IMR-90 (cell line): ENCODE data around the gene TNKS1BP1. TPM values are rescaled to one million over a fixed set of nuclear protein-coding genes. Genes with fewer than 3 reads are reported as not detected.

ENCODE experiments used
- ATAC-seq: fragments of 200-7000 bp; cut with Tn5 transposase; 2 replicates; pipeline ENCODE4 v1.9.1; 2020; ENCODE audit warnings: low read depth, mild to moderate bottlenecking, moderate library complexity
- BruUV-seq: library from RNA; stranded (reverse); fragments of 400-500 nt; replicated peaks from 2 replicates; lab custom pipeline; 2021; lab: Mats Ljungman, UMichigan
- CTCF ChIA-PET: fragments of 300-600 bp; formaldehyde crosslinking; extraction: SDS; loops from one replicate; lab custom pipeline; 2021; ENCODE audit warnings: antibody characterized with exemption; lab: Yijun Ruan, JAX
- POLR2A ChIA-PET: fragments of 300-600 bp; sonication (Branson Sonifier 250); formaldehyde crosslinking; loops from one replicate; lab custom pipeline; 2022; ENCODE audit warnings: antibody characterized with exemption; ENCODE audit not compliant: unreplicated experiment; lab: Charles Lee
- DNase-seq: peaks from one replicate; pipeline ENCODE4 v3.0.0; 2013
- H2AFZ ChIP-seq: replicated peaks from 2 replicates; pipeline ENCODE3; 2013; ENCODE audit warnings: low read length, mild to moderate bottlenecking; ENCODE audit not compliant: poor library complexity
- H2AK5ac ChIP-seq: 2 replicates; pipeline ENCODE4 v1.6.1; 2013; ENCODE audit warnings: low read depth, low read length, inconsistent platforms
- H2AK9ac ChIP-seq: replicated peaks from 2 replicates; pipeline ENCODE3; 2013; ENCODE audit warnings: mild to moderate bottlenecking, low read depth, low read length, moderate library complexity; ENCODE audit not compliant: poor library complexity
- H2BK120ac ChIP-seq: 2 replicates; pipeline ENCODE4 v1.6.1; 2013; ENCODE audit warnings: low read depth, low read length, inconsistent platforms
- H2BK15ac ChIP-seq: 3 replicates; pipeline ENCODE4 v1.6.1; 2013; ENCODE audit warnings: low read depth, low read length, inconsistent platforms
- H2BK20ac ChIP-seq: 2 replicates; pipeline ENCODE4 v1.6.1; 2013; ENCODE audit warnings: low read depth, mild to moderate bottlenecking, inconsistent platforms, low read length, moderate library complexity
- H2BK5ac ChIP-seq: 2 replicates; pipeline ENCODE4 v1.6.1; 2013; ENCODE audit warnings: mild to moderate bottlenecking, low read depth, low read length, inconsistent platforms; ENCODE audit not compliant: poor library complexity, severe bottlenecking
- H3K14ac ChIP-seq: replicated peaks from 2 replicates; pipeline ENCODE4 v1.6.1; 2013; ENCODE audit warnings: low read depth, low read length, inconsistent platforms
- H3K18ac ChIP-seq: 2 replicates; pipeline ENCODE4 v1.6.1; 2013; ENCODE audit warnings: low read depth, low read length, control low read depth
- H3K23ac ChIP-seq: 2 replicates; pipeline ENCODE4 v1.6.1; 2013; ENCODE audit warnings: low read depth, low read length, inconsistent platforms
- H3K27ac ChIP-seq: 2 replicates; pipeline ENCODE4 v1.5.1; 2013; ENCODE audit warnings: mild to moderate bottlenecking, control low read depth, low read length; ENCODE audit not compliant: insufficient read depth
- H3K27me3 ChIP-seq: 2 replicates; pipeline ENCODE4 v1.6.1; 2013; ENCODE audit warnings: low read length; ENCODE audit not compliant: control insufficient read depth, insufficient read depth
- H3K36me3 ChIP-seq: 2 replicates; pipeline ENCODE4 v1.6.1; 2013; ENCODE audit warnings: low read length, mixed read lengths; ENCODE audit not compliant: control insufficient read depth, insufficient read depth
- H3K4ac ChIP-seq: 2 replicates; pipeline ENCODE4 v1.6.1; 2013; ENCODE audit warnings: low read depth, low read length, inconsistent platforms
- H3K4me1 ChIP-seq: 2 replicates; pipeline ENCODE4 v1.6.1; 2013; ENCODE audit warnings: low read length, mixed read lengths; ENCODE audit not compliant: control insufficient read depth, insufficient read depth
- H3K4me2 ChIP-seq: 2 replicates; pipeline ENCODE4 v1.6.1; 2013; ENCODE audit warnings: low read depth, mild to moderate bottlenecking, control low read depth, low read length, moderate library complexity
- H3K4me3 ChIP-seq: 2 replicates; pipeline ENCODE4 v1.5.1; 2013; ENCODE audit warnings: low read depth, mild to moderate bottlenecking, control low read depth, low read length, moderate library complexity; ENCODE audit not compliant: insufficient read depth
- H3K56ac ChIP-seq: 2 replicates; pipeline ENCODE4 v1.6.1; 2013; ENCODE audit warnings: low read length, inconsistent platforms; ENCODE audit not compliant: insufficient read depth; ENCODE audit errors: extremely low read depth
- H3K79me1 ChIP-seq, 2 experiments: 2 replicates each; pipeline ENCODE4 v1.6.1; 2013; ENCODE audit warnings: low read length in 2 of 2, inconsistent platforms in 1 of 2, low read depth in 1 of 2
- H3K9ac ChIP-seq: 2 replicates; pipeline ENCODE4 v1.6.1; 2013; ENCODE audit warnings: low read depth, low read length, control low read depth
- H3K9me1 ChIP-seq: 2 replicates; pipeline ENCODE4 v1.6.1; 2013; ENCODE audit warnings: low read length, inconsistent platforms; ENCODE audit not compliant: insufficient read depth
- H3K9me3 ChIP-seq: 2 replicates; pipeline ENCODE4 v1.6.1; 2013; ENCODE audit warnings: low read length; ENCODE audit not compliant: control insufficient read depth, insufficient read depth
- H4K20me1 ChIP-seq: 2 replicates; pipeline ENCODE4 v1.6.1; 2013; ENCODE audit warnings: low read length, inconsistent platforms; ENCODE audit not compliant: insufficient read depth
- H4K5ac ChIP-seq: 2 replicates; pipeline ENCODE4 v1.6.1; 2013; ENCODE audit warnings: mild to moderate bottlenecking, low read depth, low read length, control low read depth
- H4K8ac ChIP-seq, 2 experiments: 2 replicates each; pipeline ENCODE4 v1.6.1; 2013; ENCODE audit warnings: low read depth in 2 of 2, low read length in 2 of 2, control low read depth in 1 of 2, inconsistent platforms in 1 of 2
- H4K91ac ChIP-seq: 2 replicates; pipeline ENCODE4 v1.6.1; 2013; ENCODE audit warnings: low read depth, low read length, inconsistent platforms; ENCODE audit not compliant: insufficient read depth
- BHLHE40 ChIP-seq: fragments of 150-350 bp; IDR thresholded peaks from 2 replicates; pipeline ENCODE4 v1.6.1; 2016; ENCODE audit warnings: mild to moderate bottlenecking, low read depth, low read length
- CEBPB ChIP-seq: IDR thresholded peaks from 2 replicates; pipeline ENCODE4 v1.6.1; 2012; ENCODE audit warnings: low read depth, low read length, improper control_type of control experiment
- CHD1 ChIP-seq: IDR thresholded peaks from 2 replicates; pipeline ENCODE4 v1.6.1; 2012; ENCODE audit warnings: low read depth, low read length, improper control_type of control experiment
- ELK1 ChIP-seq: fragments of 150-350 bp; IDR thresholded peaks from 2 replicates; pipeline ENCODE4 v1.6.1; 2016; ENCODE audit warnings: low read depth, mild to moderate bottlenecking, low read length, moderate library complexity, borderline replicate concordance
- FOS ChIP-seq: fragments of 150-350 bp; IDR thresholded peaks from 2 replicates; pipeline ENCODE4 v1.6.1; 2016; ENCODE audit warnings: low read depth, low read length
- MAFK ChIP-seq: IDR thresholded peaks from 2 replicates; pipeline ENCODE4 v1.6.1; 2012; ENCODE audit warnings: low read depth, low read length, improper control_type of control experiment
- MAZ ChIP-seq: IDR thresholded peaks from 2 replicates; pipeline ENCODE4 v1.6.1; 2012; ENCODE audit warnings: low read depth, mild to moderate bottlenecking, low read length, improper control_type of control experiment, moderate library complexity, borderline replicate concordance
- MXI1 ChIP-seq: IDR thresholded peaks from 2 replicates; pipeline ENCODE4 v1.6.1; 2012; ENCODE audit warnings: low read depth, mild to moderate bottlenecking, low read length, moderate library complexity, borderline replicate concordance
- NFE2L2 ChIP-seq: fragments of 150-350 bp; IDR thresholded peaks from 2 replicates; pipeline ENCODE4 v1.6.1; 2016; ENCODE audit warnings: low read depth, mild to moderate bottlenecking, low read length
- POLR2A ChIP-seq: IDR thresholded peaks from 2 replicates; pipeline ENCODE4 v1.6.1; 2012; ENCODE audit warnings: mild to moderate bottlenecking, low read depth, low read length
- RAD21 ChIP-seq: IDR thresholded peaks from 2 replicates; pipeline ENCODE4 v1.6.1; 2012; ENCODE audit warnings: low read length, improper control_type of control experiment
- RCOR1 ChIP-seq: IDR thresholded peaks from 2 replicates; pipeline ENCODE4 v1.6.1; 2012; ENCODE audit warnings: mild to moderate bottlenecking, low read length, improper control_type of control experiment; ENCODE audit not compliant: insufficient replicate concordance
- RFX5 ChIP-seq: IDR thresholded peaks from 2 replicates; pipeline ENCODE4 v1.8.0; 2012; ENCODE audit warnings: low read depth, mild to moderate bottlenecking, low read length, moderate library complexity
- SMC3 ChIP-seq: fragments of 150-350 bp; IDR thresholded peaks from 2 replicates; pipeline ENCODE4 v1.6.1; 2016; ENCODE audit warnings: low read depth, mild to moderate bottlenecking, antibody characterized with exemption, low read length, moderate library complexity
- USF2 ChIP-seq: fragments of 150-350 bp; IDR thresholded peaks from 2 replicates; pipeline ENCODE4 v1.6.1; 2017; ENCODE audit warnings: mild to moderate bottlenecking, antibody characterized with exemption, low read length, low read depth
- WGBS, 2 experiments: methylation state at CpG; one replicate each; pipeline versions ENCODE4 v1.1.5 to v1.1.7; 2013; ENCODE audit warnings: missing lambda C conversion rate in 2 of 2; ENCODE audit not compliant: insufficient read length in 1 of 2; ENCODE audit errors: extremely low coverage in 2 of 2; 5-methylcytosine and 5-hydroxymethylcytosine counted together
- dilution Hi-C: fragments of 300-500 bp; cut with HindIII; formaldehyde crosslinking; loops from one replicate; pipeline ENCODE4 v1.14.3; 2018; ENCODE audit warnings: low sequenced_read_pairs; ENCODE audit not compliant: unreplicated experiment
- in situ Hi-C: fragments of 300-500 bp; cut with MboI; formaldehyde crosslinking; loops from 3 replicates; pipeline ENCODE4 v1.14.3; 2019; ENCODE audit warnings: low sequenced_read_pairs, inconsistent platforms, mixed read lengths
- intact Hi-C: fragments of 100-400 bp; cut with micrococcal nuclease; formaldehyde crosslinking; loops from 2 replicates; pipeline ENCODE4 v1.10.0; 2022
- polyA plus RNA-seq, 3 experiments: library from polyadenylated mRNA; depleted of rRNA; stranded (reverse); fragments of >200 nt; gene quantifications; 2 replicates each; pipeline ENCODE4 v1.2.3, GENCODE V29; 2012; ENCODE audit warnings: low replicate concordance in 1 of 3
- total RNA-seq: library from RNA; depleted of rRNA; stranded (reverse); fragments of >200 nt; gene quantifications from 2 replicates; pipeline ENCODE4 v1.2.3, GENCODE V29; 2012
- TF ChIP-seq, protein P1 (sequence below): conservative IDR thresholded peaks from 2 replicates; pipeline ENCODE4 v1.5.1; 2012; ENCODE audit warnings: mild to moderate bottlenecking, low read depth, low read length, improper control_type of control experiment

Gene TNKS1BP1
- total and polyA plus RNA-seq, 2 of the 4 experiments (the other 2 are of a cell fraction) = 31.7 to 71.4 TPM

- ChIA-PET CTCF (no interaction called here), POLR2A (no interaction called here)
- Histone ChIP-seq H3K9me1 (peaks cover 17% of the 10 kb centered on the region), H3K9ac (no peak overlapping the region), H3K27me3 (no peaks in the 10 kb centered on the region), H2BK20ac (no peak overlapping the region), H2BK5ac (no peak overlapping the region), H3K14ac (no peak overlapping the region), H3K36me3 (peaks cover 73% of the 10 kb centered on the region), H3K79me1 (peaks cover 19 to 40% of the 10 kb centered on the region in 2 experiments), H3K23ac (no peak overlapping the region), H2AK9ac (no peak overlapping the region), H3K4ac (no peak overlapping the region), H4K91ac (no peak overlapping the region), H3K27ac (no peak overlapping the region), H4K8ac (no peak overlapping the region), H3K4me2 (no peak overlapping the region), H3K56ac (no peak overlapping the region), H4K20me1 (peaks cover 32% of the 10 kb centered on the region), H2BK120ac (no peak overlapping the region), H3K18ac (no peak overlapping the region), H4K5ac (no peak overlapping the region), H3K4me3 (no peak overlapping the region), H2AK5ac (no peak overlapping the region), H3K4me1 (peaks cover 11% of the 10 kb centered on the region), H3K9me3 (peaks cover 12% of the 10 kb centered on the region), H2BK15ac (no peak overlapping the region), H2AFZ (no peak overlapping the region)
- ATAC-seq = no peak
- DNase-seq = no peak
- no TSS peak for BruUV-seq
- dilution Hi-C loops (no loop called here), in situ Hi-C loops (no loop called here), intact Hi-C loops (no loop called here)
- WGBS, 2 experiments = no CpG with 5 or more reads among the region's 10 CpGs
- TF ChIP-seq CHD1 (no peak), ELK1 (no peak), NFE2L2 (no peak), POLR2A (no peak), MAFK (no peak), SMC3 (no peak), MAZ (no peak), FOS (no peak), RCOR1 (no peak), MXI1 (no peak), BHLHE40 (no peak), USF2 (no peak), RFX5 (no peak), RAD21 (no peak), CEBPB (no peak)
- TF ChIP-seq, protein P1, sequence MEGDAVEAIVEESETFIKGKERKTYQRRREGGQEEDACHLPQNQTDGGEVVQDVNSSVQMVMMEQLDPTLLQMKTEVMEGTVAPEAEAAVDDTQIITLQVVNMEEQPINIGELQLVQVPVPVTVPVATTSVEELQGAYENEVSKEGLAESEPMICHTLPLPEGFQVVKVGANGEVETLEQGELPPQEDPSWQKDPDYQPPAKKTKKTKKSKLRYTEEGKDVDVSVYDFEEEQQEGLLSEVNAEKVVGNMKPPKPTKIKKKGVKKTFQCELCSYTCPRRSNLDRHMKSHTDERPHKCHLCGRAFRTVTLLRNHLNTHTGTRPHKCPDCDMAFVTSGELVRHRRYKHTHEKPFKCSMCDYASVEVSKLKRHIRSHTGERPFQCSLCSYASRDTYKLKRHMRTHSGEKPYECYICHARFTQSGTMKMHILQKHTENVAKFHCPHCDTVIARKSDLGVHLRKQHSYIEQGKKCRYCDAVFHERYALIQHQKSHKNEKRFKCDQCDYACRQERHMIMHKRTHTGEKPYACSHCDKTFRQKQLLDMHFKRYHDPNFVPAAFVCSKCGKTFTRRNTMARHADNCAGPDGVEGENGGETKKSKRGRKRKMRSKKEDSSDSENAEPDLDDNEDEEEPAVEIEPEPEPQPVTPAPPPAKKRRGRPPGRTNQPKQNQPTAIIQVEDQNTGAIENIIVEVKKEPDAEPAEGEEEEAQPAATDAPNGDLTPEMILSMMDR = no peak
Observed at GRCh38 chr11:57300785-57301184, 24.0 kb downstream of the TNKS1BP1 start.
